Neural cell (in vitro differentiated cells): ENCODE measurements around the gene MYBPC2. TPM values are rescaled to one million over a fixed set of nuclear protein-coding genes. Genes with fewer than 3 reads are reported as not detected.

Source experiments
- H2AFZ ChIP-seq: fragments of 200-600, 300-800 bp; sonication (generic), shearing (Covaris generic); 2 replicates; pipeline ENCODE4 v1.6.0; 2014; ENCODE audit warnings: low read depth, mild to moderate bottlenecking, antibody characterized with exemption, low read length, moderate library complexity
- H3F3A ChIP-seq: fragments of 200-600 bp; shearing (Covaris generic); 2 replicates; pipeline ENCODE4 v1.6.1; 2016; ENCODE audit warnings: mild to moderate bottlenecking, moderate library complexity, mixed read lengths, antibody characterized with exemption, low read length; ENCODE audit not compliant: insufficient read depth, poor library complexity, severe bottlenecking
- H3K27ac ChIP-seq: fragments of 200-600, 300-800 bp; sonication (generic), shearing (Covaris generic); 2 replicates; pipeline ENCODE4 v1.5.1; 2014; ENCODE audit warnings: mild to moderate bottlenecking, low read length, moderate library complexity
- H3K27me3 ChIP-seq: fragments of 300-800, 200-600 bp; sonication (generic), shearing (Covaris generic); 2 replicates; pipeline ENCODE4 v1.6.0; 2014; ENCODE audit warnings: mild to moderate bottlenecking, low read depth, low read length, moderate library complexity; ENCODE audit not compliant: insufficient read depth
- H3K36me3 ChIP-seq: fragments of 300-800, 200-600 bp; sonication (generic), shearing (Covaris generic); 2 replicates; pipeline ENCODE4 v1.5.1; 2014; ENCODE audit warnings: mild to moderate bottlenecking, antibody characterized with exemption, low read length, moderate library complexity; ENCODE audit not compliant: insufficient read depth
- H3K4me2 ChIP-seq: fragments of 300-800, 200-600 bp; sonication (generic), shearing (Covaris generic); 2 replicates; pipeline ENCODE4 v1.6.0; 2014; ENCODE audit warnings: mild to moderate bottlenecking, low read length
- H3K4me3 ChIP-seq: fragments of 300-800, 200-600 bp; sonication (generic), shearing (Covaris generic); 2 replicates; pipeline ENCODE4 v1.5.1; 2014; ENCODE audit warnings: mild to moderate bottlenecking, low read length, moderate library complexity
- H3K79me2 ChIP-seq: fragments of 200-600 bp; shearing (Covaris generic); replicated peaks from 2 replicates; pipeline ENCODE4 v1.6.0; 2014; ENCODE audit warnings: mild to moderate bottlenecking, low read length, moderate library complexity; ENCODE audit not compliant: insufficient read depth
- H3K9ac ChIP-seq: fragments of 300-800, 200-600 bp; sonication (generic), shearing (Covaris generic); 2 replicates; pipeline ENCODE4 v1.6.1; 2016; ENCODE audit warnings: mild to moderate bottlenecking, low read length, mixed read lengths
- H3K9me2 ChIP-seq: fragments of 200-600 bp; shearing (Covaris generic); 2 replicates; pipeline ENCODE4 v1.6.1; 2016; ENCODE audit warnings: mild to moderate bottlenecking, low read length, mixed read lengths; ENCODE audit not compliant: insufficient read depth
- H3K9me3 ChIP-seq: fragments of 200-600, 300-800 bp; sonication (generic), shearing (Covaris generic); 2 replicates; pipeline ENCODE4 v1.6.1; 2016; ENCODE audit warnings: mild to moderate bottlenecking, mixed run types, low read length, moderate library complexity, mixed read lengths
- H4K20me1 ChIP-seq: fragments of 200-600 bp; shearing (Covaris generic); 2 replicates; pipeline ENCODE4 v1.6.1; 2016; ENCODE audit warnings: mild to moderate bottlenecking, mixed run types; ENCODE audit not compliant: insufficient read depth
- EP300 ChIP-seq: fragments of 450-650 bp; conservative IDR thresholded peaks from 2 replicates; pipeline ENCODE4 v1.6.1; 2014; ENCODE audit warnings: antibody characterized with exemption, mild to moderate bottlenecking, moderate library complexity; ENCODE audit not compliant: poor library complexity, severe bottlenecking
- EZH2 ChIP-seq: fragments of 200-600, 300-800 bp; shearing (Covaris generic), sonication (generic); IDR thresholded peaks from 2 replicates; pipeline ENCODE4 v1.6.1; 2014; ENCODE audit warnings: antibody characterized with exemption, low read length, borderline replicate concordance, mild to moderate bottlenecking; ENCODE audit not compliant: insufficient read depth, poor library complexity, severe bottlenecking
- MXI1 ChIP-seq: fragments of 450-650 bp; conservative IDR thresholded peaks from 2 replicates; pipeline ENCODE4 v1.6.1; 2014; ENCODE audit warnings: antibody characterized with exemption, mild to moderate bottlenecking; ENCODE audit not compliant: poor library complexity, severe bottlenecking
- POLR2AphosphoS5 ChIP-seq: IDR thresholded peaks from 2 replicates; pipeline ENCODE4 v1.6.1; 2012
- RAD21 ChIP-seq: fragments of 450-650 bp; conservative IDR thresholded peaks from 2 replicates; pipeline ENCODE4 v1.6.1; 2014; ENCODE audit warnings: antibody characterized with exemption, mild to moderate bottlenecking, moderate library complexity
- SMC3 ChIP-seq: fragments of 450-650 bp; conservative IDR thresholded peaks from 2 replicates; pipeline ENCODE4 v1.6.1; 2014; ENCODE audit warnings: antibody characterized with exemption, mild to moderate bottlenecking, moderate library complexity; ENCODE audit not compliant: poor library complexity
- TAF1 ChIP-seq: IDR thresholded peaks from 2 replicates; pipeline ENCODE4 v1.6.1; 2012; ENCODE audit warnings: low read depth
- polyA plus RNA-seq: library from polyadenylated mRNA; depleted of rRNA; stranded (reverse); fragments of >200 nt; gene quantifications from 2 replicates; pipeline ENCODE4 v1.2.3, GENCODE V29; 2014
- TF ChIP-seq, protein P1 (sequence below): fragments of 450-650 bp; IDR thresholded peaks from 2 replicates; pipeline ENCODE4 v1.5.1; 2014; ENCODE audit warnings: antibody characterized with exemption, mild to moderate bottlenecking, moderate library complexity; ENCODE audit not compliant: poor library complexity, severe bottlenecking
- TF ChIP-seq, protein P2 (sequence below): IDR thresholded peaks from 2 replicates; pipeline ENCODE4 v1.6.1; 2012; ENCODE audit warnings: borderline replicate concordance

MYBPC2 gene
- polyA plus RNA-seq, 1 donor from 2014 or later = not detected

DNA sequence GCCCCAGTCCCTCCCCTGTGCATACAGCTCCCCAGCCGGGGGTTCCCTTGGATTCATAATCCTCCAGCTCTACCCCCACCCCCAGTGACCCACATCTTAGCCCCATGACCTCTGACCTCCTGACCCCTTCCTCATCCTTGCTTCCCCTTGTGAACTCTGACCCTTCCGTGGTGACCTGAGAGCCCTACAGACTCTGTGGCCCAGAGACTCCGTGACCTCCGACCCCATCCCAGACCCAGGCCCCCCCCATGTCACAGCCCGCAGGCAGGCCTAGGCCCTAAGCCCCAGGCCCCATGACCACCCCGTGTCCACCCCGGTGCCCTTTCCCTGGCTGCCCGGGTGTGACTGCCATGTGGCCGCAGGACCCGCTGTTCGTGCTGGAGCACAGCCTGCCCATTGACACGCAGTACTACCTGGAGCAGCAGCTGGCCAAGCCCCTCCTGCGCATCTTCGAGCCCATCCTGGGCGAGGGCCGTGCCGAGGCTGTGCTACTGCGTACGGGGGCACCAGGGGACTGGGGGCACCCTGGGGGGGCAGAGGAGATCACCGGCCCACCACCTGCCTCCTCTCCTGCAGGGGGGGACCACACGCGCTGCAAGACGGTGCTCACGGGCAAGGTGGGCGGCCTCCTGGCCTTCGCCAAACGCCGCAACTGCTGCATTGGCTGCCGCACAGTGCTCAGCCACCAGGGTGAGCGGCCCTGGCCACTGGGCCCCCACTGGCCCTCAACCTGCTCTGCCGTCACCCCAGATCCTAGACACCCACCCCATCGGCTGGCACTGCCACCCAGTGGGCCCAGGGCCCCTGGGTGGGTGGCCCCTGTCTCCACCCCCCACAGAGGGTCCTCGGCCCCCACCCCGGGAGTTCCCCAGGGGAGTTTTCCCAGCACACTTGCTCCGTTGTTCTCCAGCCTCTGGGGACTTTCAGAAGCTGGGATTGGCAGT, 16.4 kb upstream of the MYBPC2 start:
- Histone ChIP-seq H3F3A (no peaks in the 10 kb centered on the region), H4K20me1 (no peaks in the 10 kb centered on the region), H3K4me2 (no peak overlapping the region), H3K27me3 (peaks cover 14% of the 10 kb centered on the region), H3K27ac (no peak overlapping the region), H3K9ac (no peak overlapping the region), H3K9me2 (no peaks in the 10 kb centered on the region), H3K36me3 (no peaks in the 10 kb centered on the region), H2AFZ (no peak overlapping the region), H3K4me3 (no peak overlapping the region), H3K79me2 (no peaks in the 10 kb centered on the region), H3K9me3 (no peaks in the 10 kb centered on the region)
- TF ChIP-seq EP300 (no peak), TAF1 (no peak)

DNA sequence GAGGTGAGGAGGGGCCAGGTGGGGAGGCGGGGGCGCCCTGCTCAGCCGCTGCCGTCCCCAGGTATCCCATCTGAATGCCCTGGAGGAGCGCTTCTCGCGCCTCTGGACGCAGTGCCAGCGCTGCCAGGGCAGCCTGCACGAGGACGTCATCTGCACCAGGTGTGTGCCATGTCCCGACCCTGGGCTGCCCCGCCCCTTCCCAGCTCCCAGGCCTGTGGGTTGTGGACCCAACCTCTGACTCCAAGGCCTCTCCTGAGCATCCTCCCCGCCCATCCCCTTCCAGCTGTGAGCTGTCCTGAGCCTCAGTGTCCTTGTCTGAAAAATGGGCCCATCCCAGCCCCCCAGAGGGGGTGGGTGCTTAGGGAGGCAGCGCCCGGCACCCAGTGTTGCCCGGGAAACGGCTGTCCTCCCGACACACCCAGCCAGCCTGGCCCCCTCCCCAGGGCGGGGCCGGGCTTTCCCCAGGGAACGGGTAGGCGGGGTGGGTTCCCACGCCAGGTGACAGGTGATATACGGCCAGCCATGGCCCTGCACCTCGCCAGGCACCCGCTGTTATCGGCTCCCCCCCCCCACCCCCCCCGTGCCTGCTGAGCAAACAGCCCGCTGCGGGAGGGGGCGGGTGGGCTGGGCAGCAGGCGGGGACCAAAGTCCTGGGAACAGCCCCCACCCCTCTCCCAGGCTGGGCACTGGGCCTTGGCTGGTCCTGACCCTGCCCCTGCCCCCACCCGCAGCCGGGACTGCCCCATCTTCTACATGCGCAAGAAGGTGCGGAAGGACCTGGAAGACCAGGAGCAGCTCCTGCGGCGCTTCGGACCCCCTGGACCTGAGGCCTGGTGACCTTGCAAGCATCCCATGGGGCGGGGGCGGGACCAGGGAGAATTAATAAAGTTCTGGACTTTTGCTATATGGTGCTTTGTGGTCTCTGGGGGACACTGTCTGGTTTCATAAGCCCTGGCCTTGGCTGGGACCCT, 15.3 kb upstream of the MYBPC2 start:
- Histone ChIP-seq H3K9me2 (no peaks in the 10 kb centered on the region), H3K4me2 (no peak overlapping the region), H3K27ac (no peak overlapping the region), H3K27me3 (peaks cover 14% of the 10 kb centered on the region), H3K79me2 (no peaks in the 10 kb centered on the region), H3F3A (no peaks in the 10 kb centered on the region), H3K9ac (no peak overlapping the region), H2AFZ (no peak overlapping the region), H3K4me3 (no peak overlapping the region), H3K9me3 (no peaks in the 10 kb centered on the region), H3K36me3 (no peaks in the 10 kb centered on the region), H4K20me1 (no peaks in the 10 kb centered on the region)
- no peak for TF ChIP-seq EP300
- no peak for TF ChIP-seq RAD21
- no peak for TF ChIP-seq MXI1
- TF ChIP-seq SMC3 = no peak
- TF ChIP-seq TAF1 = no peak
- TF ChIP-seq, protein P1, sequence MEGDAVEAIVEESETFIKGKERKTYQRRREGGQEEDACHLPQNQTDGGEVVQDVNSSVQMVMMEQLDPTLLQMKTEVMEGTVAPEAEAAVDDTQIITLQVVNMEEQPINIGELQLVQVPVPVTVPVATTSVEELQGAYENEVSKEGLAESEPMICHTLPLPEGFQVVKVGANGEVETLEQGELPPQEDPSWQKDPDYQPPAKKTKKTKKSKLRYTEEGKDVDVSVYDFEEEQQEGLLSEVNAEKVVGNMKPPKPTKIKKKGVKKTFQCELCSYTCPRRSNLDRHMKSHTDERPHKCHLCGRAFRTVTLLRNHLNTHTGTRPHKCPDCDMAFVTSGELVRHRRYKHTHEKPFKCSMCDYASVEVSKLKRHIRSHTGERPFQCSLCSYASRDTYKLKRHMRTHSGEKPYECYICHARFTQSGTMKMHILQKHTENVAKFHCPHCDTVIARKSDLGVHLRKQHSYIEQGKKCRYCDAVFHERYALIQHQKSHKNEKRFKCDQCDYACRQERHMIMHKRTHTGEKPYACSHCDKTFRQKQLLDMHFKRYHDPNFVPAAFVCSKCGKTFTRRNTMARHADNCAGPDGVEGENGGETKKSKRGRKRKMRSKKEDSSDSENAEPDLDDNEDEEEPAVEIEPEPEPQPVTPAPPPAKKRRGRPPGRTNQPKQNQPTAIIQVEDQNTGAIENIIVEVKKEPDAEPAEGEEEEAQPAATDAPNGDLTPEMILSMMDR = no peak
- TF ChIP-seq, protein P2, sequence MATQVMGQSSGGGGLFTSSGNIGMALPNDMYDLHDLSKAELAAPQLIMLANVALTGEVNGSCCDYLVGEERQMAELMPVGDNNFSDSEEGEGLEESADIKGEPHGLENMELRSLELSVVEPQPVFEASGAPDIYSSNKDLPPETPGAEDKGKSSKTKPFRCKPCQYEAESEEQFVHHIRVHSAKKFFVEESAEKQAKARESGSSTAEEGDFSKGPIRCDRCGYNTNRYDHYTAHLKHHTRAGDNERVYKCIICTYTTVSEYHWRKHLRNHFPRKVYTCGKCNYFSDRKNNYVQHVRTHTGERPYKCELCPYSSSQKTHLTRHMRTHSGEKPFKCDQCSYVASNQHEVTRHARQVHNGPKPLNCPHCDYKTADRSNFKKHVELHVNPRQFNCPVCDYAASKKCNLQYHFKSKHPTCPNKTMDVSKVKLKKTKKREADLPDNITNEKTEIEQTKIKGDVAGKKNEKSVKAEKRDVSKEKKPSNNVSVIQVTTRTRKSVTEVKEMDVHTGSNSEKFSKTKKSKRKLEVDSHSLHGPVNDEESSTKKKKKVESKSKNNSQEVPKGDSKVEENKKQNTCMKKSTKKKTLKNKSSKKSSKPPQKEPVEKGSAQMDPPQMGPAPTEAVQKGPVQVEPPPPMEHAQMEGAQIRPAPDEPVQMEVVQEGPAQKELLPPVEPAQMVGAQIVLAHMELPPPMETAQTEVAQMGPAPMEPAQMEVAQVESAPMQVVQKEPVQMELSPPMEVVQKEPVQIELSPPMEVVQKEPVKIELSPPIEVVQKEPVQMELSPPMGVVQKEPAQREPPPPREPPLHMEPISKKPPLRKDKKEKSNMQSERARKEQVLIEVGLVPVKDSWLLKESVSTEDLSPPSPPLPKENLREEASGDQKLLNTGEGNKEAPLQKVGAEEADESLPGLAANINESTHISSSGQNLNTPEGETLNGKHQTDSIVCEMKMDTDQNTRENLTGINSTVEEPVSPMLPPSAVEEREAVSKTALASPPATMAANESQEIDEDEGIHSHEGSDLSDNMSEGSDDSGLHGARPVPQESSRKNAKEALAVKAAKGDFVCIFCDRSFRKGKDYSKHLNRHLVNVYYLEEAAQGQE = no peak
- TF ChIP-seq POLR2AphosphoS5 = no peak
- no peak for TF ChIP-seq EZH2
